Smooth muscle cell (in vitro differentiated cells): Measurements from ENCODE around the gene ACAP3. TPM values are rescaled to one million over a fixed set of nuclear protein-coding genes. Genes with fewer than 3 reads are reported as not detected.
A peak's percentile ranks its signal among the peaks of the same experiment; 100 is the strongest.

ENCODE experiments used
- DNase-seq: peaks from one replicate; lab custom pipeline; 2025; ENCODE audit not compliant: unreplicated experiment; lab: John Stamatoyannopoulos, UW
- H2AFZ ChIP-seq: fragments of 200-600 bp; sonication (generic); 2 replicates; pipeline ENCODE4 v1.6.0; 2016; ENCODE audit warnings: antibody characterized with exemption, low read depth, mild to moderate bottlenecking
- H3F3A ChIP-seq: fragments of 200-600 bp; sonication (generic); 2 replicates; pipeline ENCODE4 v1.6.0; 2017; ENCODE audit warnings: antibody characterized with exemption, low read depth
- H3K27ac ChIP-seq: fragments of 200-600 bp; sonication (generic); 2 replicates; pipeline ENCODE4 v1.5.1; 2016; ENCODE audit warnings: low read depth, mild to moderate bottlenecking
- H3K27me3 ChIP-seq: fragments of 200-600 bp; sonication (generic); 2 replicates; pipeline ENCODE4 v1.6.1; 2016; ENCODE audit warnings: low read depth, mild to moderate bottlenecking
- H3K36me3 ChIP-seq: fragments of 200-600 bp; sonication (generic); 2 replicates; pipeline ENCODE4 v1.5.1; 2016; ENCODE audit warnings: low read depth
- H3K4me1 ChIP-seq: fragments of 200-600 bp; sonication (generic); 2 replicates; pipeline ENCODE4 v1.5.1; 2016; ENCODE audit warnings: low read depth
- H3K4me2 ChIP-seq: fragments of 200-600 bp; sonication (generic); 2 replicates; pipeline ENCODE4 v1.6.0; 2016; ENCODE audit warnings: mild to moderate bottlenecking
- H3K4me3 ChIP-seq: fragments of 200-600 bp; sonication (generic); 2 replicates; pipeline ENCODE4 v1.5.1; 2016; ENCODE audit warnings: mild to moderate bottlenecking
- H3K79me2 ChIP-seq: fragments of 200-600 bp; sonication (generic); 2 replicates; pipeline ENCODE4 v1.6.0; 2016; ENCODE audit warnings: low read depth, mild to moderate bottlenecking
- H3K9ac ChIP-seq: fragments of 200-600 bp; sonication (generic); 2 replicates; pipeline ENCODE4 v1.6.0; 2016; ENCODE audit warnings: low read depth
- H3K9me3 ChIP-seq: fragments of 200-600 bp; sonication (generic); replicated peaks from 2 replicates; pipeline ENCODE4 v1.5.1; 2016; ENCODE audit warnings: low read depth
- H4K20me1 ChIP-seq: fragments of 200-600 bp; sonication (generic); 2 replicates; pipeline ENCODE4 v1.6.0; 2016; ENCODE audit warnings: low read depth
- CTCF ChIP-seq: fragments of 200-600 bp; sonication (generic); IDR thresholded peaks from 2 replicates; pipeline ENCODE4 v1.5.1; 2017; ENCODE audit warnings: borderline replicate concordance, mild to moderate bottlenecking, antibody characterized with exemption; ENCODE audit not compliant: insufficient read depth, poor library complexity, severe bottlenecking
- WGBS: methylation state at CpG from one replicate; pipeline ENCODE4 v1.1.7; 2016; ENCODE audit warnings: low lambda C conversion rate; 5-methylcytosine and 5-hydroxymethylcytosine counted together
- polyA plus RNA-seq: library from polyadenylated mRNA; unstranded; fragments of >200 nt; fragmentation: Nextera tagmentation; extraction: Ambion mirVana; gene quantifications from 2 replicates; pipeline ENCODE4 v1.2.1, GENCODE V29; 2016
- total RNA-seq: library from RNA; depleted of rRNA; stranded (reverse); fragments of >200 nt; gene quantifications from 2 replicates; pipeline ENCODE4 v1.2.3, GENCODE V29; 2014

The ACAP3 gene
- total and polyA plus RNA-seq, 2 experiments from 2014 or later = 29.9 to 63.9 TPM

DNA sequence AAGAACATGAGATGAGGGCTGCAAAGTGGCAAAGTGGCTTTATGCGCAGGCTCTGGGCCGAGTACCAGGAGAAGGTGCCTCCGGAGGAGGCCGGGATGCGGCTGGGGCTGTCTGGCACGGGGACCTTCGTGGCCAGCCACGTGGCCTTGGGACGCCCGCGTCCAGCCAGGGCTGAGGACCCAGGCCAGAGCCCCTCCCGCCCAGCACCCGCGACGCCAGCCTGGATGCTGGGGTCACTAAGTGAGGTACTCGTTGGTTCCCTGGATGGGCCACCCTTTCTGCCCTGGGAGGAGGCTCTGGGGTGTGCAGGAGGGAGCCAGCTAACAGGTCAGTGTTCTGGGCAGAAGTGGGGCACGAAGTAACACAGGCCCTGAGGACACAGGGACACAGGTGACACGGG, 14.9 kb downstream of the ACAP3 start:
- H3K9ac ChIP-seq = no peak overlapping the region
- no peak overlapping the region for H3K27ac ChIP-seq
- H3K9me3 ChIP-seq = no peaks in the 10 kb centered on the region
- H3K79me2 ChIP-seq = no peaks in the 10 kb centered on the region
- no peak overlapping the region for H2AFZ ChIP-seq
- no peak overlapping the region for H3K4me3 ChIP-seq
- TF ChIP-seq CTCF = no peak
- H3K4me1 ChIP-seq = no peaks in the 10 kb centered on the region
- H3K36me3 ChIP-seq = no peaks in the 10 kb centered on the region
- H3F3A ChIP-seq = no peaks in the 10 kb centered on the region
- no peak overlapping the region for H3K4me2 ChIP-seq
- H4K20me1 ChIP-seq = peaks cover 6% of the 10 kb centered on the region
- H3K27me3 ChIP-seq = no peaks in the 10 kb centered on the region
- 98% methylated on average over 18 of the region's 18 CpGs for WGBS
- no peak for DNase-seq

DNA sequence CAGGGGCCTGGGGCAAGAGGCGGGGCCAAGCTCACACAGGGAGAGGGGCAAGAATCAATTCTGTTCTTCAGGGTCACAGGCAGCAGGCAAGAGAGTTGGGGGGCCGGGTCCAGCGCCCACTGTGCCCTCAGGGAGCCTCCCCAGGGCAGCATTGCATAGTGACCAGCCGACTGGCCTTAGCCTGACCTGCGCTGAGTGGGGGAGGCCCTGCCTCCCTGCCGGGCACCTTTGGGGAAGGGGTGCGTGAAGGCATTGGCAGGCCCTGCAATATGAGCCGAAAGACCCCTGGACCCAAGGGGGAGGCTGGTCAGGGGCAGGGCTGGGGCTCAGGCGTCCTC, 15.3 kb downstream of the ACAP3 start:
- 92% methylated on average over 8 of the region's 9 CpGs for WGBS
- Histone ChIP-seq H3F3A (no peaks in the 10 kb centered on the region), H2AFZ (no peak overlapping the region)

GRCh38 chr1:1291548-1292441, 15.9 kb downstream of the ACAP3 start:
- no peaks in the 10 kb centered on the region for H3F3A ChIP-seq
- H3K4me1 ChIP-seq = no peaks in the 10 kb centered on the region
- no peaks in the 10 kb centered on the region for H3K79me2 ChIP-seq
- DNase-seq = no peak
- no peaks in the 10 kb centered on the region for H3K36me3 ChIP-seq
- peak; percentile 51 for TF ChIP-seq CTCF
- H3K4me3 ChIP-seq = no peak overlapping the region
- WGBS = 60% methylated on average over 44 of the region's 45 CpGs
- no peak overlapping the region for H3K4me2 ChIP-seq
- no peak overlapping the region for H3K9ac ChIP-seq
- no peak overlapping the region for H3K27ac ChIP-seq
- peaks cover 6% of the 10 kb centered on the region for H4K20me1 ChIP-seq
- H3K9me3 ChIP-seq = no peaks in the 10 kb centered on the region
- H2AFZ ChIP-seq = no peak overlapping the region
- no peaks in the 10 kb centered on the region for H3K27me3 ChIP-seq

More for the DNA sequence above, 15.3 kb downstream of the ACAP3 start:
- Histone ChIP-seq H3K4me1 (no peaks in the 10 kb centered on the region), H3K27ac (no peak overlapping the region), H3K4me2 (no peak overlapping the region), H3K9me3 (no peaks in the 10 kb centered on the region), H3K9ac (no peak overlapping the region), H3K4me3 (no peak overlapping the region), H3K36me3 (no peaks in the 10 kb centered on the region), H4K20me1 (peaks cover 6% of the 10 kb centered on the region), H3K27me3 (no peaks in the 10 kb centered on the region), H3K79me2 (no peaks in the 10 kb centered on the region)
- no peak for DNase-seq
- no peak for TF ChIP-seq CTCF
